Esophagus squamous epithelium (tissue), 4 donors: ENCODE data around the gene KCNMA1.

Experiments used
- POLR2A ChIP-seq, 4 donors: fragments of 450-650 bp; IDR thresholded peaks; one replicate each; pipeline ENCODE4 v1.6.1; 2017; ENCODE audit warnings: antibody characterized with exemption in 4 of 4, mild to moderate bottlenecking in 4 of 4, moderate library complexity in 3 of 4
- TF ChIP-seq, protein P1 (sequence below), 6 experiments: fragments of 450-650 bp in 4 of 6; fragments of 200-600 bp in 2 of 6; sonication (generic) in 2 of 6; IDR thresholded peaks; one replicate each; pipeline ENCODE4 v1.5.1; 2016 to 2019; ENCODE audit warnings: antibody characterized with exemption in 6 of 6, mild to moderate bottlenecking in 4 of 6, moderate library complexity in 4 of 6

DNA sequence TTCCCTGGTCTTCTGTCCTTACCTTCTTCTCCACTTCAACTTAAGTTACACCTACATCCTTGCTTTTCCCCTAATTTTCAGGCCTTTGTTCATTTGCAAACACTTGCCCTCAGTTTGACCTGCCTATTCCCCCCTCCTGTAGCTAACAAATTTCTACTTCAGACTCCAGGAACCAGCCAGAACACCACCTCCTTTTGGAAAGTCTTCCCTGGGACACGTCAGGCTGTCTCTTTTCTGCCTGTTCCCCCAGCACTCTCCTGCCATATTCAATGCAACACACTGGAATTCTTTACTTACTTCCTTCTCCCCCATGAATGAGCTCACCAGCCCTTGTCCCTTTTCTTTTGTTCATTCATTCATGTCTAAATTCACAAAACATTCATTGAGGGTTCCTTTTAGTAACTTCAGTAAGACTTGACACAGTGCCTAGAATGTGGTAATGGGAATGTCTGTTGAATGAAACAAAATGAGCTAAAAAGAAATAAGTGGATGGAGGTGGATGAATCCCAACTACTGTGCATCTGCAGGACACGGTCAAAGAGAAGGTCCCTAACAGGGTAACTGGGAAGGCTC, 478.0 kb downstream of the KCNMA1 start:
- TF ChIP-seq, protein P1, sequence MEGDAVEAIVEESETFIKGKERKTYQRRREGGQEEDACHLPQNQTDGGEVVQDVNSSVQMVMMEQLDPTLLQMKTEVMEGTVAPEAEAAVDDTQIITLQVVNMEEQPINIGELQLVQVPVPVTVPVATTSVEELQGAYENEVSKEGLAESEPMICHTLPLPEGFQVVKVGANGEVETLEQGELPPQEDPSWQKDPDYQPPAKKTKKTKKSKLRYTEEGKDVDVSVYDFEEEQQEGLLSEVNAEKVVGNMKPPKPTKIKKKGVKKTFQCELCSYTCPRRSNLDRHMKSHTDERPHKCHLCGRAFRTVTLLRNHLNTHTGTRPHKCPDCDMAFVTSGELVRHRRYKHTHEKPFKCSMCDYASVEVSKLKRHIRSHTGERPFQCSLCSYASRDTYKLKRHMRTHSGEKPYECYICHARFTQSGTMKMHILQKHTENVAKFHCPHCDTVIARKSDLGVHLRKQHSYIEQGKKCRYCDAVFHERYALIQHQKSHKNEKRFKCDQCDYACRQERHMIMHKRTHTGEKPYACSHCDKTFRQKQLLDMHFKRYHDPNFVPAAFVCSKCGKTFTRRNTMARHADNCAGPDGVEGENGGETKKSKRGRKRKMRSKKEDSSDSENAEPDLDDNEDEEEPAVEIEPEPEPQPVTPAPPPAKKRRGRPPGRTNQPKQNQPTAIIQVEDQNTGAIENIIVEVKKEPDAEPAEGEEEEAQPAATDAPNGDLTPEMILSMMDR (IDR thresholded peaks at IDR 0.05) = no peak
- TF ChIP-seq POLR2A (IDR thresholded peaks at IDR 0.05) = no peak
